GM12864 (cell line): ENCODE data around the gene MYDGF.

Source experiments
- DNase-seq: peaks from one replicate; pipeline ENCODE4 v3.0.0-alpha.2; 2011; ENCODE audit warnings: low read depth
- H3K4me3 ChIP-seq: 2 replicates; pipeline ENCODE4 v1.5.1; 2011; ENCODE audit warnings: mild to moderate bottlenecking, low read depth, low read length, control low read depth
- TF ChIP-seq, protein P1 (sequence below): IDR thresholded peaks from 2 replicates; pipeline ENCODE4 v1.5.1; 2011; ENCODE audit warnings: low read depth, mild to moderate bottlenecking, moderate library complexity, low read length, control low read depth, inconsistent platforms; ENCODE audit errors: missing control alignments

Gene MYDGF

DNA sequence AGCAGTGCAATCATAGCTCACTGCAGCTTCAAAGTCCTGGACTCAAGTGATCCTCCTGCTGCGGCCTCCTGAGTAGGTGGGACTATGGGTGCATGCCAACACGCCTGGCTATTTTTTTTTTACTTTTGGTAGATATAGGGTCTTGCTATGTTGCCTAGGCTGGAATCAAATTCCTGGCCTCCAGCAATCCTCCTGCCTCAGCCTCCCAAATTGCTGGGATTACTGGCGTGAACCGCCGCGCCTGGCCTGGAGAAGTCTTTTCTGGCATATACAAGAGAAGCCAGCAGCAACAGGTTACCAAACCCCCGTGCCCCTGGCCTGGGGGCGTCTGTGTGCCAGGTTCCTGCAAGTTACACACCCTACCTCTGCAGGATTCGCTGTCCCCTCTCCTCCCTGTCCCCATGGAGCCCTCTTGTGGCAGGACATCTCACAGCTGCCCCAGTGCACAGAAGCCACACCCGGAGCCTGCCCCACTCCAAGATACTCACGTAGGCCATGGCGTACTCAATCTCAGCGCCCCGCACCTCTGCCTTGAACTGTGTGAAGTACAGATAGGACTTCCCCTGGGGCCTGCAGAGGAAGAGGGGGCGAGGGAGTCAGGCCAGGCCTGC lies 9.9 kb downstream of the MYDGF start:
- H3K4me3 ChIP-seq = no peak overlapping the region
- DNase-seq = no peak
- TF ChIP-seq, protein P1, sequence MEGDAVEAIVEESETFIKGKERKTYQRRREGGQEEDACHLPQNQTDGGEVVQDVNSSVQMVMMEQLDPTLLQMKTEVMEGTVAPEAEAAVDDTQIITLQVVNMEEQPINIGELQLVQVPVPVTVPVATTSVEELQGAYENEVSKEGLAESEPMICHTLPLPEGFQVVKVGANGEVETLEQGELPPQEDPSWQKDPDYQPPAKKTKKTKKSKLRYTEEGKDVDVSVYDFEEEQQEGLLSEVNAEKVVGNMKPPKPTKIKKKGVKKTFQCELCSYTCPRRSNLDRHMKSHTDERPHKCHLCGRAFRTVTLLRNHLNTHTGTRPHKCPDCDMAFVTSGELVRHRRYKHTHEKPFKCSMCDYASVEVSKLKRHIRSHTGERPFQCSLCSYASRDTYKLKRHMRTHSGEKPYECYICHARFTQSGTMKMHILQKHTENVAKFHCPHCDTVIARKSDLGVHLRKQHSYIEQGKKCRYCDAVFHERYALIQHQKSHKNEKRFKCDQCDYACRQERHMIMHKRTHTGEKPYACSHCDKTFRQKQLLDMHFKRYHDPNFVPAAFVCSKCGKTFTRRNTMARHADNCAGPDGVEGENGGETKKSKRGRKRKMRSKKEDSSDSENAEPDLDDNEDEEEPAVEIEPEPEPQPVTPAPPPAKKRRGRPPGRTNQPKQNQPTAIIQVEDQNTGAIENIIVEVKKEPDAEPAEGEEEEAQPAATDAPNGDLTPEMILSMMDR = peak; percentile 28

DNA sequence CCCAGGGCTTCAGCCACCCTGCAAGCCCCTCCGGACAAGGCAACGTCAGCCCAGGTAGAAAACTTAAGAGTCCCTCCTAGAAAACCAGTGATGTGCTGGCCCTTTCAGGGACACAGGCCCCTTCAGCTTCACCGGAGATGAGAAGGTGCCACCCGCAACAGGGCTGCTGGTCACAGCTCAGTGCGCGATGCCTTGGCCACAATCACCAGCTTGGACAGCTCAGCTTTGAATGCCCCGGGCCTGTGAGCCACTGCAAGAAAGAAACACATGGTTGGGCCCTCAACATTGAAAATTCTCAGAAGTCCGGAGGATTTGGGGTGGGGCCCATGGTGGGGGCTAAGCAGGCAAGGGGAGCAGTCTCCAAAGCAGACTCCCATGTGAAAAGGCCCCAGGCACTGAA lies 12.3 kb downstream of the MYDGF start:
- H3K4me3 ChIP-seq = no peak overlapping the region
- TF ChIP-seq, protein P1 = no peak
- no peak for DNase-seq

DNA sequence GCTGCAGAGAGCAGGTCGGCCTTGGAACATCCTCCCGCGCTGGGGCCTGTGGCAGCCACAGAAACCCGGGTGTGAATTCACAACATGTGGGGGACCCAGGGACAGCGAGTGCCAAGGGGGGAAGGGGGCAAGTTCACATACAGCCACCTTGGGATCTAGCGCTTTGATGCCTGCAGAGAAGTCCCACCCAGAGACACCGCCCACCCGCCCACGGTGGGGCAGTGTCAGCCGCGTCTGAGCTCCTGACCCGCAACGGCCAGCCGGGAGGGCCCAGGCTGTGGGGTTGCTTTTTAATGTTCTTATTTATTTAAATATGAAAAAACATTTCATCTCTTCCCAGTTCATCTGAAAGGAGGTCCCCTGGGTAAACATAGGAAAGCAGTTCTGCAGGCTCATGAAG lies 12.9 kb downstream of the MYDGF start:
- TF ChIP-seq, protein P1 = no peak
- no peak for DNase-seq
- H3K4me3 ChIP-seq = no peak overlapping the region

DNA sequence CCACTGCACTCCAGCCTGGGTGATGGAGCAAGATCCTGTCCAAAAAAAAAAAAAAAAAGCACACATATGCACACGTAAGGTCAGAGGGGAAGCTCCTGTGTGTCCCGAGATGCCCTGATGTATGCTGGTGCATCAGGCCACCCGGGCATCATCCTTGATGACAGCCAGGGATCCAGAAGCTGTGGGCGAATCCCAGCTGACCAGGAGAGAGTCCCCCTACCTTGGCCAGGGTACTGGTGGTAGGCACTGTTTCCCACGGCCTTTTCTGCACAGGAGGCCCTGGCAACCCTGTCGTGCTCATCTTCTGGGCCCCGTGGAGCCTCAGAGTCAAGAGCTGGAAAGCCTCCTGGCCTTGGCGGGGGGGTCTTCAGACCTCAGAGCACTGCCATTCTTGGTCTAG lies 14.0 kb downstream of the MYDGF start:
- no peak for DNase-seq
- TF ChIP-seq, protein P1 = no peak
- H3K4me3 ChIP-seq = no peak overlapping the region

DNA sequence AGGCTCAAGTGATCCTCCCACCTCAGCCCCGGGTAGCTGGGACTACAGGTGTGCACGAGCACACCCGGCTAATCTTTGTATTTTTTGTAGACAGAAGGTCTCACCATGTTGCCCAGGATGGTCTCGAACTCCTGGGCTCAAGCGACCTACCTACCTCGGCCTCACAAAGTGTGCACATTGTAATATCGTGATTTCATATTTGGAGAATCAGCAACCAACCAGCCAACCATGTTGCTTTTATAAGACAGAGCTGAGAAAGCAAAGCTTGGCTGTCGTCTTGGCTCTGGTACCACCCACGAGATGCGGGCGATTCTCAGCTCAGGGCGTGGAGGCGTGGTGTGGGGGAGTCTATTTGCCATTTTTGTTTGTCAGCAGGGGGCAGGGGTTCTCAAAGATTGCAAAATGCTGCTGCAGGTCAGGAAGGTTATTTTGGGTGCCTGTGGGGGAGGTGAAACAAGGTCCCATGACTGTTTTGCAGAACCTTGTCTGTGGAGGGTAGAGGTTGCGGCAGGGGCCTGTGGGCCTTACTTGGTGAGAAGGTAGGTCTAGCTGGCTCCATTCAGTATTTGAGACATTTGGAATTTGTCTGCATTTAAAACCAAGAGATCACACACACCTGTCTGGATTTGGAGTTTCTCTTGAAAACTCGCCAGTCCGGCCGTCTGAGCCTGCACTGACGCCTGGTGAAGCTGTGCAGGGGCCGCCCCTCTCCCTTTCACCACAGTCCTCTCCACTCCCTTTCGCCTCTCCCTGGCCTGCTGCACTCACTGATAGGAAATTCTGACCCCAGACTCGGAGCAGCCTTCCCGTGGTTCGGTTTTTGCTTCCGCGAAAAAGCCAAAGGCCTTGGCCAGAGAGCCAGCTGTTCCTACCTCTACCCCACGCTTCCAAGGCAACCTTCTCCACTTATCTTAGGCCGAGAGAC lies 15.4 kb downstream of the MYDGF start:
- TF ChIP-seq, protein P1 = no peak
- DNase-seq = no peak
- no peak overlapping the region for H3K4me3 ChIP-seq

DNA sequence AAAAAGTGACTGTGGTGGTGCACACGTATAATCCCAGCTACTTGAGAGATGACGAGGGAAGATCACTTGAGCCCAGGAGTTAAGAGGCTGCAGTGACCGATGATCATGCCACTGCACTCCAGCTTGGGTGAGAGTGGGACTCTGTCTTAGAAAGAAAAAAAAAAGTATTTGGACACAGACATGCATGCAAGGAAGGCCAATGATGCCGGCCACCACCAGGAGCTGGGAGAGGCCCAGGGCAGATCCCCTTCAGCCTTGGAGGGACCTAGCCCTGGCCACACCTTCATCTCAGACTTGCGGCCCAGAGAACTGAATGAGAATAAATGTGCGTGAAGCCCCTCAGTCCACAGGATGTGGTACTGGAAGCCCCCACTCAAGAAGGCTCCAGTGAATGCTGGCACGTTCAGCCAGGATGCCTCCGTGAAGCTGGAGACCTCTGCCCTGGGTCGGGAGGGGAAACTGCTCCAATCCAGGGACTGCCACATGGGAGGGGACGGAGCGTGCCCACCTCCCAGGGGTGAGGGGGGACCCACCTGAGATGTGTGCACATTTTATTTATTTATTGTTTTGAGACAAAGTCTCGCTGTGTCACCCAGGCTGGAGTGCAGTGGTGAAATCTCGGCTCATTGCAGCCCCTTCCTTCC lies 16.2 kb downstream of the MYDGF start:
- TF ChIP-seq, protein P1 = no peak
- DNase-seq = no peak

More for the DNA sequence above, 16.2 kb downstream of the MYDGF start:
- no peak overlapping the region for H3K4me3 ChIP-seq
